K562 (cell line): Measurements from ENCODE around the gene ZKSCAN4. TPM values are rescaled to one million over a fixed set of nuclear protein-coding genes. Genes with fewer than 3 reads are reported as not detected.

Experiments
- polyA plus RNA-seq, 8 experiments: library from polyadenylated mRNA; depleted of rRNA in 4 of 8; stranded (reverse) in 5 of 8; unstranded in 3 of 8; fragments of >200 nt; fragmentation: Nextera tagmentation in 2 of 8; fragmentation: Illumina TruSeq in 1 of 8; extraction: Ambion mirVana in 2 of 8; extraction: Trizol in 1 of 8; gene quantifications; 2 replicates each; pipeline versions ENCODE4 v1.2.1 to v1.2.3, GENCODE V29; 2011 to 2014; ENCODE audit warnings: inconsistent platforms in 1 of 8, missing spikeins in 1 of 8
- total RNA-seq, 7 experiments: library from RNA; depleted of rRNA in 6 of 7; stranded (reverse); fragments of >200 nt in 6 of 7; fragmentation: Illumina TruSeq in 2 of 7; extraction: Trizol in 2 of 7; gene quantifications; 2 replicates each; pipeline versions ENCODE4 v1.2.1 to v1.2.3, GENCODE V29; 2011 to 2021; ENCODE audit warnings: low replicate concordance in 1 of 7
- TF ChIP-seq, protein P1 (sequence below): fragments of 200-800 bp; sonication (Bioruptor generic); IDR thresholded peaks from 2 replicates; pipeline ENCODE4 v1.6.1; 2016; ENCODE audit warnings: missing genetic modification characterization, missing compliant biosample characterization

The ZKSCAN4 gene
- total and polyA plus RNA-seq, 9 of the 15 experiments (the other 6 are each of a cell fraction or from before 2014, with no cell fraction given), result 1.2 to 5.3 (median 4.7) TPM

DNA sequence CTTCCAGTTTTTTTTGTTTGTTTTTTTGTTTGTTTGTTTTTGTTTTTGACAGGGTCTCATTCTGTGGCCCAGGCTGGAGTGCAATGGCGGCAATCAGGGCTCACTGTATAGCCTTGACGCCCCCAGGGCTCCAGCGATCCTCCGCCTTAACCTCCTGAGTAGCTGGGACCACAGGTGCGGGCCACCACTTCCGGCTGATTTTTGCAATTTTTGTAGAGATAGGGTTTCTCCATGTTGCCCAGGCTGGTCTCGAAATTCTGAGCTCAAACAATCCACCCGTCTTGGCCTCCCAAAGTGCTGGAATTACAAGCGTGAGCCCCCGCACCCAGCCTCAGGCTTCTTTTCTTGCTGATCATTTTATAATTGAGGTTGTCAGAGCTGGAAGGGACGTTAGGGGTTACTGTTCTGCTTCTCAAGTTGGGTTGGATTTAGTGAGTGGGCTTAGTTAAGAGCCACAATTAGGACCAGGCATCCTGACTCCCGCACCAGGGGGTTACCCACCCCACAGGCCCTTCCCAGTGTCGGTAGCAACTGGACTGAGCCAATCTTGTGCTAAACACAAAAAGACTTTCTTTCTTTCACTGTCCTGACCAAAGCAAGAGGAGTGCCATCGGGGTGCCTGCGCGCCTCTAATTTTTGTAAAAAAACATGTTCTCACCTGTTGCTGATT is 40.1 kb downstream of the ZKSCAN4 start (continued):
- TF ChIP-seq, protein P1, sequence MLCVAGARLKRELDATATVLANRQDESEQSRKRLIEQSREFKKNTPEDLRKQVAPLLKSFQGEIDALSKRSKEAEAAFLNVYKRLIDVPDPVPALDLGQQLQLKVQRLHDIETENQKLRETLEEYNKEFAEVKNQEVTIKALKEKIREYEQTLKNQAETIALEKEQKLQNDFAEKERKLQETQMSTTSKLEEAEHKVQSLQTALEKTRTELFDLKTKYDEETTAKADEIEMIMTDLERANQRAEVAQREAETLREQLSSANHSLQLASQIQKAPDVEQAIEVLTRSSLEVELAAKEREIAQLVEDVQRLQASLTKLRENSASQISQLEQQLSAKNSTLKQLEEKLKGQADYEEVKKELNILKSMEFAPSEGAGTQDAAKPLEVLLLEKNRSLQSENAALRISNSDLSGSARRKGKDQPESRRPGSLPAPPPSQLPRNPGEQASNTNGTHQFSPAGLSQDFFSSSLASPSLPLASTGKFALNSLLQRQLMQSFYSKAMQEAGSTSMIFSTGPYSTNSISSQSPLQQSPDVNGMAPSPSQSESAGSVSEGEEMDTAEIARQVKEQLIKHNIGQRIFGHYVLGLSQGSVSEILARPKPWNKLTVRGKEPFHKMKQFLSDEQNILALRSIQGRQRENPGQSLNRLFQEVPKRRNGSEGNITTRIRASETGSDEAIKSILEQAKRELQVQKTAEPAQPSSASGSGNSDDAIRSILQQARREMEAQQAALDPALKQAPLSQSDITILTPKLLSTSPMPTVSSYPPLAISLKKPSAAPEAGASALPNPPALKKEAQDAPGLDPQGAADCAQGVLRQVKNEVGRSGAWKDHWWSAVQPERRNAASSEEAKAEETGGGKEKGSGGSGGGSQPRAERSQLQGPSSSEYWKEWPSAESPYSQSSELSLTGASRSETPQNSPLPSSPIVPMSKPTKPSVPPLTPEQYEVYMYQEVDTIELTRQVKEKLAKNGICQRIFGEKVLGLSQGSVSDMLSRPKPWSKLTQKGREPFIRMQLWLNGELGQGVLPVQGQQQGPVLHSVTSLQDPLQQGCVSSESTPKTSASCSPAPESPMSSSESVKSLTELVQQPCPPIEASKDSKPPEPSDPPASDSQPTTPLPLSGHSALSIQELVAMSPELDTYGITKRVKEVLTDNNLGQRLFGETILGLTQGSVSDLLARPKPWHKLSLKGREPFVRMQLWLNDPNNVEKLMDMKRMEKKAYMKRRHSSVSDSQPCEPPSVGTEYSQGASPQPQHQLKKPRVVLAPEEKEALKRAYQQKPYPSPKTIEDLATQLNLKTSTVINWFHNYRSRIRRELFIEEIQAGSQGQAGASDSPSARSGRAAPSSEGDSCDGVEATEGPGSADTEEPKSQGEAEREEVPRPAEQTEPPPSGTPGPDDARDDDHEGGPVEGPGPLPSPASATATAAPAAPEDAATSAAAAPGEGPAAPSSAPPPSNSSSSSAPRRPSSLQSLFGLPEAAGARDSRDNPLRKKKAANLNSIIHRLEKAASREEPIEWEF (CRISPR knock-in tag), result 0 out of 2 replicates have a peak, but pooled peaks have one; percentile 16
